Measurements from ENCODE around the gene PTPN2.

The PTPN2 gene

DNA sequence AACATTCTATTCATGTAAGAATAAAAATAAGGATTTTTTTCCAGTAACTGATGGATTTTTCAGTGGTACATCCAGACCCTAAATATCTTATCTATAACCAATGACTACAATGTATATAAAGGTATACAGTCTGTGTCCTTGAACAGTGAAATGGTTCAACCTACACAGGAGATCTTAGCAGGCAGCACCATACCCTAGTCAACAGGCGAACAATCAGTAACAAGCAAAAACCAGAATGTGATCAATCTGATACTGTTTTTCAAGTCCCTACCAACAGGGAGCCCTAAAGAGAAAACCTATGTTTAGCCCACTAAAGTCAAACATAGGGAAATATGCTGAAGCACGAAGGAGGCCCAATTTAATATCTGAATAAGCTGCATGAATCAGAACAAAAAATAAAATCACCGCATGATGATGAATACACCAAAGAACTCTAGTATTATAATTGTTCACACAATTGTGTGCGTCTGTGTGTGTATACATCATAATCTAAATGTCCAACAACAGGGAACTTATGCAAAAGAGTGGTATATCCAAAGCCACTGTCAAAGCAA is 26.0 kb downstream of the PTPN2 start:
- DNase-seq: no peak

DNA sequence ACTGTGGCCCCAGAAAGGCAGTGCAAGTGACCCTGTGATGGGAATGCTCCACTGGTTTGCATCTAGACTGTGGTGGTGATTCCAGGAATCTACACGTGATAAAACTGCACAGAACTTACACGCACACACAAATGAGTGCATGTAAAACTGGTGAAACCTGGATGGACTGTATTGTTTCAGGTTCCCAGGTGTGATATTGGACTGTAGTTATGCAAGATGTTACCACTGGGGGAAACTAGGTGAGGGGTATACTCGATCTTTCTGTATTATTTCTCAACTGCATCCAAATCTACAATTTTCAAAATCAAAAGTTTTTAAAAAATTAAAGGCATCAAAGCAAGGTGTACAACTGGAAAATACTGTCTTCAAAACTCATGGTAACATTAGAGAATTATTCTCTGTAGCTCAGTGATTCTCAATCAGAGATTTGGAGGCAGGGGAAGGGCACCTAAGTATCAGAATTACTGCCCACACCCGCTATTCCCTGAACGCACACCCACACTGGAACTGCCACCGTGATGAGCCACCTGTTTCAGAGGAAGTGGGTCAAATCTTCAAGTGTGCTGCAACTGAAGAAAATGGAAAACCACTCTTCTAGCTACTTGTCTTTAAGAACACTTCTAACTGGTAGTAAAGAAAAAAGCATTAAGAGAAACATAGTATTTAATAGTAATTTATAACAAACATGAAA is 26.7 kb downstream of the PTPN2 start:
- DNase-seq: no peak

GRCh38 chr18:12855916-12856315 is 28.1 kb downstream of the PTPN2 start:
- no peak for DNase-seq

DNA sequence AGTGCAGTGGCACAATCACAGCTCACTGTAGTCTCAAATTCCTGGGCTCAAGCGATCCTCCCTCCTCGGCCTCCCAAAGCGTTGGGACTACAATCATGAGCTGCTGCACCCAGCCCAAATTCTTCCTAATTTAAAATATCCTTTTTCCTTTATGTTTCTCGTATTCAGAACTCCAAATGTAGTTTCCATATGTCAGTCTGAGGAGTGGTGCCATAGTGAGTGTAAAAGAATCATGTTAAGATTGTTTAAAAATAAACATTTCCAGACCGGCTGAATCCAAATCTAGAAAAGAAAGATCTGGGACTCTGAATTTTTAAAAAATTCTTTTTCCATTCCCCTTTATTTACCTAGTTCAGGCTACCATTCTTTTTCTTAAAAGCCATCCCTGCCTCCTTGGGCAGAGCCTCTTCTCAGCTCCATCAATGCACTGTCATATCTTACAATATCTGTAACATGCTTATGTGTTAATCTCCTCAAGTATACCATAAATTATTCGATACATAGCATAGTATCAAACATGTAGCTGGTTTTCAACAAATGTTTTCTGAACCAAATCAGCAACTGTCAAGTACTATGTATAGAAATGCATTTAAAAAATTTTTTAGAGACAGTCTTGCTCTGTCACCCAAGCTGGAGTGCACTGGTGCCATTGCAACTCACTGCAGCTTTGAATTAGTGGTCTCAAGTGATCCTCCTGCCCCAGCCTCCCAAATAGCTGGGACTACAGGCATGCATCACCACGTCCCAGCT is 31.3 kb downstream of the PTPN2 start:
- no peak for DNase-seq

DNA sequence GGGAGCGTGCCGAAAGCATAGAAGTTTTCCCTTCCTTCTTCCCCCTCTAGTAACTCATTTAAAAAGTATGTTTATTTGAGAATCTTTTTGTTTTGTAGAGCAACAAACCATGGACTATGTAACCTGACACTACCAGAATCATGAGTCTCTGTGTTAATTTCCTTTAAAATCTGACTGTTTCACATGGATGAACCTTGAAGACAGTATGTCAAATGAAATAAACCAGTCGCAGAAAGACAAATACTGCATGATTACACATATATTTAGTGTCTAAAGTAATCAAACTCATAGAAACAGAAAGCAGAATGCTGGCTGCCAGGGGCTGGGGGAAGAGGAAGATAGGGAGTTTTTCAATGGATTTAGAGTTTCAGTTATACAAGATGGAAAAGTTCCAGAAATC is 32.3 kb downstream of the PTPN2 start:
- DNase-seq: no peak

DNA sequence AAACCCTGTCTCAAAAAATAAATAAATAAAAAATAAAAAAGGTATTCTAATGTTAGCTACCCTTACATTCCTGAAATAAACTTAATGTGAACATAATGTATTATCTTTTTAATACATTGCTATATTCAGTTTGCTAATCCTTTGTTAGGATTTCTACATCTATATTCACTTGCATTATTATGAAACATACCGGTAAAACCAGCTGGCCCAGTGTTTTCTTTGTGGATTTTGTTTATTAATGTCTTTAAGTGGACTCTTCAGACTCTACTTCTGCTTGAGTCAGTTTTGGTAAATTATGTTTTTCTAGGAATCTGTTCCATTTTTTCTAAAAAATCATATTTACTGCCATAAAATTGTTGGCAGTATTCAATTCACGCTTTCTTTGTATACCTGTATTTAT is 34.5 kb downstream of the PTPN2 start:
- no peak for DNase-seq

GRCh38 chr18:12848405-12848804 is 35.6 kb downstream of the PTPN2 start:
- no peak for DNase-seq

DNA sequence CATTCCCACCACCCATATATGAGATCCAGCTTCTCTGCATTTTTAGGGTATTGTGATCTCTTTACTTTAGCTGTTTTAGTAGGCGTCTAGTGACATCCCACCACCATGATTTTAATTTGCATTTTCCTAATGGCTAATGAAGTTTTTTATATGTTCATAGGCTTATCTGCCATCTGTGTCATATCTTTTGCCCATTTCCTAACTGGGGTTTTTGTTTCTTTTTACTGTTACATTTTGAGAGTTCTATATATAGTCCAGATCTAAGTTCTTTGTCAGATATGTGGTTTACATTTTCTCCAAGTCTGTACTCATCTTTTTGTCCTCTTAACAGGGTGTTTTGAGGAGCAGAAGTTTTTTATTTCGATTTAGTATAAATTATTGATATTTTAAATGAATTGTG is 39.6 kb downstream of the PTPN2 start:
- DNase-seq: no peak

DNA sequence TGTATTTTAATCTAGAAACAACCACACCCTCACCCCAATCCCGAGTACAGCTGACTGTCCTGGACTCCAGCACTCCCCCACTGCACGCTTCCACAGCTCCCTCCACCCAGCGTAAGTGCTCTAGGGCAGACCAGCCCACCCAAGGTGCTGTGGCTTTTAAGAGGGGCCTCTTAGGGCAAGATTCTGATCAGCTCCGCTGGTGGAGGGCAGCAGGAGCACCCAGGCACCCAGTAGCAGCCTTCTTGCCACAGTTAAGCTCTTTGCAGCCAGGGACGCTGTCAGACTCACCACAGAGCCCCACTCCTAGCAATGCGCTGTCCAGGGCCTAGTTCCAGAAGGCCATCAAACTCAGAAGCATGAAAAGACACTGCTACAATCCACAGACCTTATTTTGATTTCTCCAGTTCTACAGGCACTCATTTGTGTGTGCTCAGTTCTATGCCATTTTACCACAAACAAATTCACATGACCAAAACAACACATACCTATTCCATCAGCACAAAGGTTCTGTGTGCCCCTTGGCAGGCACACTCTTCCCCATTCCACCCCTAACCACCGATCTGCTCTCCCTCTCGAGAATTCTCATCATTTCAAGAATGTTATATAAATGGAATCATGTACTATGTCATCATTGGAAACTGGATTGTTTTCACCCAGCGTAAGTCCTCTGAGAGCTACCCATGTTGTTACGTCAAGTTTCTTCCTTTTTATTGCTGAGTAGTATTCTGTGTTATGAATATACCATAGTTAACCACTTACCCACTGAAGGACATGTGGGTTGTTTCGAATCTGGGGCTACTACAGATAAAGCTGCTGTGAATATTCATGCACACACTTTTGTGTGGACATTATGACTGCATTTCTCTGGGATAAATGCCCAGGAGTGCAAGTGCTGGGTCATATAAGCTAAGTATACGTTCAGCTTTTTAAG is 40.4 kb downstream of the PTPN2 start:
- no peak for DNase-seq

GRCh38 chr18:12842459-12843380 is 41.3 kb downstream of the PTPN2 start:
- DNase-seq: no peak

- peak in 1 of 4 experiments; percentile 16 for DNase-seq
These were observed 43.0 kb downstream of the PTPN2 start for GRCh38 chr18:12841070-12841469.

- DNase-seq: no peak
These were observed 43.7 kb downstream of the PTPN2 start for GRCh38 chr18:12840382-12840781.

- peak; percentile 56 to 84 (median 74) for DNase-seq
These were observed 44.4 kb downstream of the PTPN2 start for GRCh38 chr18:12839526-12840196.

GRCh38 chr18:12839057-12839525 is 44.9 kb downstream of the PTPN2 start:
- DNase-seq: peak; percentile 7 to 83 (median 57)

GRCh38 chr18:12838178-12838634 is 45.8 kb downstream of the PTPN2 start:
- peak; percentile 49 to 79 (median 68) for DNase-seq

DNA sequence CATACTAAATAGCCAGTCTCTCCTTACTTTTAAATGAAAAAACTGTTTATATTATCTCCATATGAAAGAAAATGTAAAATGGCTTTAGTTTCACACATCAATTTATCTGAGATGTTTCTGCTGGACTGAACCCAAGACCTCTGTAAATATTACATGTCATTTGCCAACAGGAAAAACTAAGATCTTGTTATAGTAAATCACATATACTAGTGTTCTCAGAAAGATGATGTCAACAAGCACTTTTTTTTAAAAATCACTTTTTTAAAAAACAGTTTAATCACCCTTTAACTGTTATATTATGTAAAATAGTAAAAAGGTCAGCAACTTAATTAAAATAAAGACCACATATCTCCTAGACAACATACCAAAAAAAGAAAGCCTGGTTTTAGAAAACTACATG is 46.3 kb downstream of the PTPN2 start:
- DNase-seq: peak in 2 of 4 experiments; percentile 13 to 25

DNA sequence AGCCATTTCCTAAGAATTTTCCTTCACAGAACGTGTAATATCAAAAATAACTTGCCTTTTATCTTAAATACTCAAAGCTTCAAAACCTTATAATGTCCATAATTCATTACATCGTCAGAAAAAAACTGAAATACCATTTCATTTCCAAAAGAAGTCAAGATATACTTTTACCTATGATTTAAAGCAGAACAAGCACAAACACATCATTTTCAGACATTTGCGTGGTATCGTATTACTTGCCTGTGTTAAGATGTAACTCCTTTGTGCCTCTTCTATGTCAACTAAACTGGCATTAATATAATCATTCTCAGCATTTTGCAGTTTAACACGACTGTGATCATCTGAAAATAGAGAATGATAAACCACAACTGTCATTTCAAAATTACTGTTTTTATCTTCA is 47.5 kb downstream of the PTPN2 start:
- DNase-seq: no peak

DNA sequence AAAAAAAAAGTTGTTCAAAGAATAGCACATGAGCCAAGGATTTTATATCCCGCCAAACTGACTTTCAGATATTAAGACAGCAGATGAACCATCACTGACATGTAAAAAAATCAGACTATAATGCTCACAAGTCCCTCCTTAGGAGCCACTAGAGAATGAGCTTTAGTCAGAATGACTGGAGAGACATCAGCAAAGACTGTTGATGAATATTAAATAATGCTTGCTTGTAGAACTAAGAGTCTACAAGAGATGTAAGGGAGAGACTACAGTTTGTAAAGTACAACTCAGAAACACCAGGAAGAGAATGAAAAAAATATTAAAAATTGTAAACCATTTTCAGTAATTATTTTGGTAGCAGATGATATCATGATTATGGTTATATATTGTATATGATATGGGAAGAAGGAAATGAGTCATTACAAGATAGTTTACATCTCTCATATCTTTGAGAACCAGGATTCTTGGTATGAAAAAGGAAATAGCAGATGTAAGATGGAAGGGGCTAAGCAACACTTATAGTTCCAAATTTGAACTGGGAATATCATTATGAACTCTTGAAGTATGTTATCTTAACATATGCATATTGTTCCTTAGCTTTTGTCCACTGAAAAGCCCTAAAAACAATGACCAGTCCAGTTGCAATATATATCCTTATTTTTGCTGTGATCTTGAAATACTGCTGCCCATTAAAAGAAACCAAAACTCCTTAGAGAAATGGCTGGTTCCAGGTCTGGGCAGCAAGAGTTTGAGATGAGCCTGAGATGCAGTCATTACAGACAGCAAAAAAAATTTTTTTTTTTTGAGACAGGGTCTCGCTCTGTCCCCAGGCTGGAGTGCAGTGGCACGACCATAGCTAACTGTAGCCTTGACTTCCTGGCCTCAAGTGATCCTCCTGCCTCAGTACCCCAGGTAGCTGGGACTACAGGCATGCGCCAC is 55.7 kb downstream of the PTPN2 start:
- no peak for DNase-seq

DNA sequence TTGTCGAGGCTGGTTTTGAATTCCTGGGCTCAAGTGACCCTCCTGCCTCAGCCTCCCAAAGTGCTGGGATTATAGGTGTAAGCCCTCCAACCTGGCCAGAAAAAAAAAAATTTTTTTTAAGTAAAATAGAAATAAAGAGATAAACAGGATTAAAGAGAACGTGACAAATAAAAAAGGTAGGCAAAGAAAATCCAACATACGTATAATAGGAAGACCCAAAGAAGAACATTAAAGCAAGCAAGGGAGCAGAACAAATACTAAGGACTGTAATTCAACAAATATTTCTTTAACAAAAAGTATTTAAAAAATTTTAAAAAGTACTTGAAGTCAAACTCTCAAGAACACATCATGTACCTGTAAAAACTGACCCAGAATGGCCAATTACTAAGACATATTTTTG is 56.4 kb downstream of the PTPN2 start:
- no peak for DNase-seq

DNA sequence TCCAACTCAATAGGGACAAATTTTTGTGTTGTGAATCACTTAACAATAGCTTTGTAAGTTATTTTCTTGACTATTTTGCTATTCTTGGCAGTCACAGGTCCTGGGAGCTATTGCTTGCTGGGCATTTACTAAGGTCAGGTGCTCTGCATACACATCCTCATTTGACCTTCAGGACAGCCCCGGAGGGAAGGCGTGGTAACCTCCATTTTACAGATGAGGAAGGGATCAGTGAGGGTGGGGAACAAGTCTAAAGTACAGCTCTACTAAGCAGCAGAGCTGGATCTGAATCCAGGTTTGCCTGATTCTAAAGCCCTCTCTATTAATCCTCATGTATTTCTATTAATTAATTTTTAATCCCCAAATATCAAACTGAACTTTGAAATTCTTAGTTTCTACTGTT is 58.8 kb downstream of the PTPN2 start:
- DNase-seq: peak in 3 of 4 experiments; percentile 7 to 32 (median 19)

Data from suppressor macrophage (primary cell).